NCI-H2196 (cell line): ENCODE results near the gene PRKCQ.

ENCODE experiments used
- DNase-seq: peaks from one replicate; lab custom pipeline; 2025; ENCODE audit not compliant: unreplicated experiment; lab: John Stamatoyannopoulos, UW

PRKCQ gene

DNA sequence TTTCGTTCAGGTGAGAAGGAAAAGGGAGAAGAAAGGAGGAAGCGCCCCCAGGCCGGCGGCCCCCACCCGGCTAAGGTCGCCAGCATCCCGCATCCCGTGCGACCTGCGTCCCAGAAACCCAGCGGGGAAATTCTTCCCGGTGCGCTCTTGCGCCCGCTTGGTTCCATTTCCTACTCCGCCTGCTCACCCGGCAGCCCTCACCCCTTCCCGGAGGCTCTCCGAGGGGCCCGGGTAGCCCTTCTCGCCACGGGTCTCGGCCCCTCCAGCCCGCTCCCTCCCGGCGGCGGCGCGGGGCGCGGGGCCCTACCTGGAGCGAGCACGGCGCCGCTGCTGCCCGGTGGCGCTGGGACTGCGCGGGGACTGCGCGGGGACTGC lies at the start of gene PRKCQ:
Gene PRKCQ (minus strand): TSS at position 373 of the 375 bp plus-strand sequence. CDS start 65,141 bp downstream, outside the sequence.
- no peak for DNase-seq

DNA sequence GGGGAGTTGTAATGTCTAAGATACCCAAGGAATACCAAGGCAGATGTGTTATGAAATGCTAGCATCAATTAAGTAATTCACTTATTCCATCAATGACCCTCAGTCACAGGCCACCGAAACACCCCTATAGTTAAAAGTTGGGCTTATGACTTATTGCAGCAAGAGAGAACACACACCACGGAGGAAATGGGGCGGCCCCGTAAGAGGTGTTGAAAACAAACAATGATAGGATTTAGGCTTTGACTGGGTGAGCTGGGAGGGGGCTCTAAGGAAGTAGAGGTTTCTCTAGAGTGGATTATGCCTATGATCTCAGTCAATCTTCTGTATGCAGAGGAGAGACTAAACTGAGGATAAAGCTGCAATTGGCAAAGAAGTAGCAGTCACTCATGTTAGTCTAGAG lies 45.4 kb upstream of the PRKCQ start:
- DNase-seq = no peak

DNA sequence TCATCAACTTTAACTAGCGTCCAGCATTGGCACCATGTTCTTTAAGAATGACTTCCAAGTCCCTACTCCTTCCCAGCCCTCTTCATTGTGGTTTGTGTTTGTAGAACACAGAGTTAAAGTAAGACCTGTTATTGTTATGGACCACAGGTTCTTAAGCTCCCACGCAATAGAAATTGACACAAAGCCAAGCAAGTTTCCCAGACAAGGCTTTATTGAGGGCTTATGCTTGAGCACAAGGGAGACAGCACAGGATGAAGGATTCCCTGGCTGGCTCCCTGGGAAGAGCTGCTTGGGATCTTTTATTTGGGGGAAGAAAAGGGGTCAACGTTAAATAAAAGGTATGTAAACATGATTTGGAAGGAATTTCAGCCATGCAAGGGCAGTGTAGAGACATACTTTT lies 44.3 kb upstream of the PRKCQ start:
- no peak for DNase-seq

DNA sequence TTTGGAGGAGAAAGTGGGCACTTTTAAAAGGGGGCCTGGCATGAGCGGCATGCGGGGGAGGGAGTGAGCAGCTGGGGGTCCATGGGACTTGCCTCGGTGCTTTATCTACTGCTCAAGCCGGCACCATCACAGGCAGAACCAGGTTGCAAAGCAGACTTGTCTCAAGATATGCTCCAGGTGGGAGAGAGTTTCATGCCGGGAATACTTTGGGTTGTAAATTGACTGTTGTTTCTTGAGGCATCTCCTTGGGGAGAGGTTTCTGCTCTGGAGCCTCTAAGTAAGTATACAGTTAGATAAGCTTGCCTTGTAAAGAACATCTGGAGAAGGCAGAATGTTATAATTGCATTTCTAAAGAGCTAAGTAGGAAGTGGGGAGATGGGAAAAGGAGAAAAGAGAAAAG lies 42.8 kb upstream of the PRKCQ start:
- no peak for DNase-seq

DNA sequence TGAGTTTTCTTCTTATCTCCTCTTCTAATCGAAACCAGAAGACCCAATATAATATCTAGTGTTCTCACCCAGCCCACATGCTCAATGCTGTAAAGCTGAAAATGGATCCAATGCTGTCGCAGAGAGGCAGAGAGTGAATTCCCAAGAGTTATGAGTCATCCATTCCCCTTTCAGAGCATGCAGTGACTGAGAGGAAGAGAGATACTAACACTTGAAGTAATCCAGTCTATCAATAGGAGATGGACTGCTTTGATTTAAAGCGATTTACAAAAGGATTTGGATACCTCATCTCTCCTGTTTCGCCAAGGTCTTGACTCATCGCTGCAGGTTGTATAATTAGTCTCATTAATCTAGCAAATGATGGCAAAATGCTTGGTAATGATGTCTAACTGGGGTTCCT lies 41.5 kb upstream of the PRKCQ start:
- DNase-seq = no peak

DNA sequence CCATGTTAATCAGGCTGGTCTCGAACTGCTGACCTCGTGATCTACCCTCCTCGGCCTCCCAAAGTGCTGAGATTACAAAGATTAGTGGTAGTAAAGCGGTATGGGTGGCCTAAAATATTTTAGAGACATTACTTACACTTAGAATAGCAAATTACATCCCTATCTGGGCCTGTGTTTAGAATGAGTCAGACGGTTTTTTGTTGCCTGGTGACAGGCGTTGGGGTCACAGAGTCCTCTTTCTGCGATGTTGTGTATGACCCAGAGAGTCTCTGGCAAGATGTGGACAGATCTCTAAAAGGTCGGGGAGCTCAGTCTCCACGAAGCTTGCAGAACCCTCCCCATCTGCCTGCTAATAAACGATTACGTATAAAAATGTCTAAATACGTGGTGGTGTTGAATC lies 39.6 kb upstream of the PRKCQ start:
- DNase-seq = no peak

GRCh38 chr10:6618340-6618739 lies 38.3 kb upstream of the PRKCQ start:
- DNase-seq = no peak

DNA sequence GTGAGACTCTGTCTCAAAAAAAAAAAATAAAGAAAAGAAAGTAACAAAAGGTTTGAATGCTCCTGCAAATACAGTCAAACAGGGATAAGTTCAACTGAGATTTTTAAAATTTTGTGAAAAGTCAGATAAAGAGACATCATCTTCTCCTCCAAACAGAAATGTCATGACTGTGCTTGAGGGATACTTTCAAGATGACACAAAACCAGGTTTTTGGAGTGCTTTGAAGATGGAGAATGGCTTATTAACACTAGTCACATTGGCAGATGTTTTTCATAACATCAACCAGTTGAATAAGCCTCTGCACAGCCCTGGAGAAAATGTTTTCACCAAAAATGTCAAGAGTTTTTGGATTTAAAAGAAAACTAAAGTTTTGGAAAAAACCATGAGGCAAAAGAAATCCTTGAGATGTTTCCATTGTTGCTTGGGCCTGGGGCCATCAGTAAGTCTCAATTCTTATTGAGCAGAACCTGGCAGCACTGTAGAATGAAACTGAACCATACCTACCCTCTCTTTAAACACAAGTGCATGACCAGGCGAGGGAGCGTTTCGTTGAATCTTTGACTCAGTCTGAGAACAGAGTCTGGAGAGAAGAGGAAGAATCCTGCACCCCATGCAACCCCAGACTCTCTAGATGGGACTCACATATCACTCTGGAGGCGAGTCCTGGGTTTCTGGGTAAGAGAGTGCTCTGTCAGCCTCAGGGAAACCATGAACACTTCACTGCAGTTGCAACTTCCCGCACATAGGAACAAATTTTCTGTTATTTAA lies 37.4 kb upstream of the PRKCQ start:
- no peak for DNase-seq

GRCh38 chr10:6615971-6616370 lies 35.9 kb upstream of the PRKCQ start:
- DNase-seq = no peak

- no peak for DNase-seq
Observed at GRCh38 chr10:6612371-6612770, 32.3 kb upstream of the PRKCQ start.

GRCh38 chr10:6610647-6611046 lies 30.6 kb upstream of the PRKCQ start:
- DNase-seq = no peak

- no peak for DNase-seq
Observed at GRCh38 chr10:6609625-6610024, 29.5 kb upstream of the PRKCQ start.

GRCh38 chr10:6607778-6608177 lies 27.7 kb upstream of the PRKCQ start:
- no peak for DNase-seq

DNA sequence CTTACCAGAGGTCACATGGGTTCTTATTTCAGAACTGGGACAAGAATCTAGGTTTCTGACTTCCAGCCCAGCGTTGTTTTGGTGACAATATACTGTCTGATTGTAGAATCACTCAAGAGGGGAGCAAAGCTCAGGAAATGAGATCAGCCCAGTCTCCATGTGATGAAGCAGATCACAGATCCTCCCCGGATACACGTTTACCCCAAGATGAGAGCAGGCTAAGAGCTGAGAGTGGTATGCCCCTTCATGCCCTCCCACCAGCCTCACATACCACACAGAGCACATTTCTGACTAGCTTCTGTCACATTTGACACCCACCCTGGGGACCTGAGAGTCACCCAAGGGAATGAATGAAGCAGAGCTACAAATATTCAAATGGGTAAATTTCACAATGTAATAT lies 27.1 kb upstream of the PRKCQ start:
- no peak for DNase-seq

- DNase-seq = no peak
Observed at GRCh38 chr10:6603142-6604125, 23.4 kb upstream of the PRKCQ start.

DNA sequence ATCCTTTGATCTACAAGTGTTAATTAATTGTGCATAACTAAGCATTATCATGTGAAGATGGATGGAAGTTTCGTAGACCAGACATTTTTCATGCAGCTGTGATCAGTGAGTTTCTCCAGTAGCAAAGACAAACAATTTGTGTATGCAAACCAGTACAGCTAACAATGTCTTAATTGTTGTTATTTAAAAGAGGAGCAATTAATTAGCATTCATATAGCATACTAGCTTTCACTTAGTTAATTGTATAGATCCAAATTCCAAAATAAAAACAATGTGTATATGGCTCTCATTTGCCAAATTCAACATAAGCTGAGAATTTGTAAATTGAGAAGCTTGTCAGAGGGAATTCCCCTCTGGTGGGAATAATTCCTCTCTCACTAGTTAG lies 22.6 kb upstream of the PRKCQ start:
- DNase-seq = no peak

GRCh38 chr10:6602026-6602699 lies 22.1 kb upstream of the PRKCQ start:
- DNase-seq = no peak

DNA sequence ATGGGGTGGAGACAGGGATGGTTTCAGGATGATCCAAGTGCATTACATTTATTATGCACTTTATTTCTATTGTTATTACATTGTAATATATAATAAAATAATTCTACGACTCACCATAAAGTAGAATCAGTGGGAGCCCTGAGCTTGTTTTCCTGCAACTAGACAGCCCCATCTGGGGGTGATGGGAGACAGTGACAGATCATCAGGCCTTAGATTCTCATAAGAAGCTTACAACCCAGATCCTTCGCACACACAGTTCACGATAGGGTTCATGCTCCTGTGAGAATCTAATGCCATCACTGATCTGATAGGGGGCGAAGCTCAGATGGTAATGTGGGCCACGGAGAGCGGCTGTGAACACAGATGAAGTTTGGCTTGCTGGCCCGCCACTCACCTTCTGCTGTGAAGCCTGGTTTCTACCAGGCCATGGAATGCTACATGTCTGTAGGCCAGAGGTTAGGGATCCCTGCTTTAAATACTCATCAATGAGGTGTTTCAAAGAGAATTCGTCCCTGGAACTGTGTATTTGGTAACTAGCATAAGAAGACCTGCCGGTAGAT lies 21.2 kb upstream of the PRKCQ start:
- DNase-seq = no peak

- no peak for DNase-seq
Observed at GRCh38 chr10:6600224-6600987, 20.3 kb upstream of the PRKCQ start.

- DNase-seq = no peak
Observed at GRCh38 chr10:6598679-6599078, 18.6 kb upstream of the PRKCQ start.

DNA sequence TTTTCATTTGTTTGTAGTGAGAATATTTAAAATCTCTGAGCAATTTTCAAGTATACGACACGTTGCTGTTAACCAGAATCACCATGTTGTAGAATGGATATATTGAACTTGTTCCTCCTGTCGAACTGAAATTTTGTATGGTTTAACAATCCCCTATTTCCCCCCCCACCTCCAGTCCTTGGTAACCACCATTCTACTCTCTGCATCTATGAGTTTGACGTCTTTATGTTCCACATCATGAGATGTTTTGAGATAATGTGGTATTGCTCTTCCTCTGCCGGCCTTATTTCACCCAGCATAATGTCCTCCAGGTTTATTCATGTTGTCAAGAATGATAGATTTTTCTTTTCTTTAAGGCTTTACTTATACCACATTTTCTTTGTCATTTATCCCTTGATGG lies 17.4 kb upstream of the PRKCQ start:
- DNase-seq = no peak
